SU-DHL-6 (cell line): ENCODE measurements around the gene SYCP1.

Experiments
- CTCF ChIP-seq: fragments of 200-600 bp; sonication (generic); IDR thresholded peaks from one replicate; pipeline ENCODE4 v1.5.1; 2017; ENCODE audit warnings: antibody characterized with exemption, mild to moderate bottlenecking, low read length, moderate library complexity; ENCODE audit not compliant: insufficient read depth, poor library complexity, severe bottlenecking
- EZH2phosphoT487 ChIP-seq: fragments of 200-600 bp; sonication (generic), shearing (Covaris generic); conservative IDR thresholded peaks from 2 replicates; pipeline ENCODE4 v1.6.1; 2018; ENCODE audit warnings: mild to moderate bottlenecking, antibody characterized with exemption, low read length, moderate library complexity, mixed read lengths

- no peak for TF ChIP-seq CTCF
- TF ChIP-seq EZH2phosphoT487: no peak
These were observed 176.9 kb downstream of the SYCP1 start for GRCh38 chr1:115031595-115031994.
